ENCODE measurements around the gene MYO18B. TPM values are rescaled to one million over a fixed set of nuclear protein-coding genes. Genes with fewer than 3 reads are reported as not detected.

The MYO18B gene
- total and polyA plus RNA-seq, 2 of the 8 experiments (the other 6 are each of a cell fraction or from before 2014, with no cell fraction given): 0.62 to 0.78 TPM

DNA sequence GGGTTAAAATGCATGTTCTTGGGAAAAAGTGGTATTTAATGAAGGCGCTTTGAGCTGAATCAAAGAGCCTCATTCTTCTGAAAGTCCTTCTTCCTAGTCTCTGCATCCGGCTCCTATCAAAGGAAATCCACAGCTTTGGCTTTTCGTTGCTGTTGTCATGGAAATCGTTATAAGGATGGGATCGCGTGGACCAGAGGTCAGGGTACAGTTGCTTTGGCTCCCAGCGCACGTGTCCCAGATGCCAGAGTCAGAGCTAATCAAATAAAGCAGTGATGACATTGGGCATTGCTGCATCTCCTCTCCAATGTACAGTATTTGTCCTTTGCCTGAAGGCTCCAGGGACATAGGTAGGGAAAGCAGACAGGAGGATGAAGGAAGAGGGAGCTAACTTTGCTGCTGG lies 181.9 kb downstream of the MYO18B start:
- Histone ChIP-seq H3K4me2 (ENCODE audit: insufficient read depth in 1 of 2, low read depth in 2 of 2, low read length in 2 of 2) (peak overlapping the region; percentile 4 to 20; a peak in 1 of 4 replicates), H3K27ac (ENCODE audit: low read depth, low read length) (no peak overlapping the region), H3K56ac (replicated peaks; ENCODE audit: insufficient read length, low read depth, low read length) (no peak overlapping the region), H3K9me3 (ENCODE audit: insufficient read depth in 2 of 2, low read depth in 1 of 2, low read length in 1 of 2) (no peaks in the 10 kb centered on the region), H4K91ac (replicated peaks; ENCODE audit: insufficient read length, low read length) (no peak overlapping the region), H4K8ac (ENCODE audit: extremely low read depth, insufficient read depth, low read length) (no peak overlapping the region), H2AFZ (ENCODE audit: low read length) (no peak overlapping the region), H2BK20ac (ENCODE audit: low read length) (no peak overlapping the region), H2BK120ac (replicated peaks; ENCODE audit: low read depth, low read length) (no peak overlapping the region), H3K79me2 (ENCODE audit: control insufficient read depth in 1 of 2, insufficient read depth in 2 of 2, low read length in 2 of 2) (no peaks in the 10 kb centered on the region), H3K14ac (ENCODE audit: insufficient read length) (no peak overlapping the region), H3K79me1 (ENCODE audit: low read depth, low read length) (no peaks in the 10 kb centered on the region), H3K23ac (ENCODE audit: insufficient read length) (no peak overlapping the region), H3K23me2 (ENCODE audit: low read depth, low read length) (no peaks in the 10 kb centered on the region), H3K36me3 (ENCODE audit: control insufficient read depth in 2 of 4, insufficient read depth in 4 of 4, low read length in 3 of 4) (no peaks in the 10 kb centered on the region), H3K4me3 (ENCODE audit: extremely low read depth in 1 of 4, insufficient read depth in 2 of 4, low read depth in 3 of 4, low read length in 4 of 4) (no peak overlapping the region), H2BK12ac (ENCODE audit: low read depth, low read length) (no peak overlapping the region), H2BK15ac (ENCODE audit: low read length) (no peak overlapping the region), H3K9ac (replicated peaks in 1 of 4; ENCODE audit: extremely low read depth in 1 of 4, low read depth in 3 of 4, low read length in 3 of 4) (no peak overlapping the region), H3K18ac (ENCODE audit: extremely low read depth, low read length) (no peak overlapping the region), H3K4me1 (replicated peaks in 1 of 4; ENCODE audit: control insufficient read depth in 3 of 4, insufficient read depth in 4 of 4, low read length in 3 of 4) (peaks cover 7 to 29% (median 11%) of the 10 kb centered on the region in 4 experiments), H3K27me3 (replicated peaks in 1 of 4; ENCODE audit: control insufficient read depth in 3 of 4, extremely low read depth in 1 of 4, insufficient read depth in 3 of 4, low read length in 3 of 4) (peaks cover 0 to 5% (median 1%) of the 10 kb centered on the region in 4 experiments; a peak in 3 of 7 replicates), H4K20me1 (replicated peaks in 1 of 2; ENCODE audit: control insufficient read depth in 1 of 2, insufficient read depth in 2 of 2, low read length in 2 of 2) (no peaks in the 10 kb centered on the region), H2BK5ac (ENCODE audit: low read depth, low read length) (no peak overlapping the region), H3K4ac (replicated peaks; ENCODE audit: insufficient read length, low read depth, low read length) (no peak overlapping the region), H4K5ac (ENCODE audit: insufficient read length, low read depth, low read length) (no peak overlapping the region), H2AK5ac (ENCODE audit: low read depth, low read length) (no peak overlapping the region)
- ChIA-PET CTCF (ENCODE audit: partially characterized antibody) (interaction anchor here (0.5 to 1.3 kb wide), 5 partner anchors 16 to 437 kb away, joined by 3 to 4 read pairs (median 3); no protein-coding TSS in a partner anchor), POLR2A (ENCODE audit: partially characterized antibody) (no interaction called here)
- TF ChIP-seq TEAD4 (IDR thresholded peaks at IDR 0.05; ENCODE audit: low read depth, low read length) (no peak), NRF1 (IDR thresholded peaks at IDR 0.05; ENCODE audit: low read depth, low read length) (no peak), POU5F1 (IDR thresholded peaks at IDR 0.05; ENCODE audit: low read depth, low read length) (no peak), GTF2F1 (IDR thresholded peaks at IDR 0.05; ENCODE audit: borderline replicate concordance, low read depth, low read length) (no peak), HDAC6 (IDR thresholded peaks at IDR 0.05; ENCODE audit: low read depth, low read length) (no peak), ZNF274 (IDR thresholded peaks at IDR 0.05; ENCODE audit: borderline replicate concordance, extremely low read depth, low read length) (no peak), KDM5A (IDR thresholded peaks at IDR 0.05; ENCODE audit: low read length) (no peak), GABPA (IDR thresholded peaks at IDR 0.05; ENCODE audit: borderline replicate concordance, insufficient read depth, low read length) (no peak)
- TF ChIP-seq, protein P1, sequence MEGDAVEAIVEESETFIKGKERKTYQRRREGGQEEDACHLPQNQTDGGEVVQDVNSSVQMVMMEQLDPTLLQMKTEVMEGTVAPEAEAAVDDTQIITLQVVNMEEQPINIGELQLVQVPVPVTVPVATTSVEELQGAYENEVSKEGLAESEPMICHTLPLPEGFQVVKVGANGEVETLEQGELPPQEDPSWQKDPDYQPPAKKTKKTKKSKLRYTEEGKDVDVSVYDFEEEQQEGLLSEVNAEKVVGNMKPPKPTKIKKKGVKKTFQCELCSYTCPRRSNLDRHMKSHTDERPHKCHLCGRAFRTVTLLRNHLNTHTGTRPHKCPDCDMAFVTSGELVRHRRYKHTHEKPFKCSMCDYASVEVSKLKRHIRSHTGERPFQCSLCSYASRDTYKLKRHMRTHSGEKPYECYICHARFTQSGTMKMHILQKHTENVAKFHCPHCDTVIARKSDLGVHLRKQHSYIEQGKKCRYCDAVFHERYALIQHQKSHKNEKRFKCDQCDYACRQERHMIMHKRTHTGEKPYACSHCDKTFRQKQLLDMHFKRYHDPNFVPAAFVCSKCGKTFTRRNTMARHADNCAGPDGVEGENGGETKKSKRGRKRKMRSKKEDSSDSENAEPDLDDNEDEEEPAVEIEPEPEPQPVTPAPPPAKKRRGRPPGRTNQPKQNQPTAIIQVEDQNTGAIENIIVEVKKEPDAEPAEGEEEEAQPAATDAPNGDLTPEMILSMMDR (IDR thresholded peaks at IDR 0.05; ENCODE audit: control extremely low read depth in 1 of 3, insufficient read depth in 1 of 3, low read depth in 1 of 3, low read length in 3 of 3): no peak
- no peak for DNase-seq (ENCODE audit: low read depth in 1 of 2, low spot score in 2 of 2)
- WGBS, 2 experiments (ENCODE audit: extremely low coverage in 1 of 2, insufficient coverage in 1 of 2, insufficient read length in 1 of 2, insufficient replicate concordance in 2 of 2, low coverage in 1 of 2, low lambda C conversion rate in 2 of 2, missing lambda C conversion rate in 1 of 2): 68% methylated on average over 8 of the region's 8 CpGs; no CpG with 5 or more reads in 1 of the 2 experiments
- no peak for FAIRE-seq
